Spleen (tissue), 7 donors: ENCODE measurements around the gene SIGLECL1.

Experiments used
- POLR2A ChIP-seq, 3 donors: fragments of 450-650 bp; IDR thresholded peaks; one replicate each; pipeline ENCODE4 v1.5.1; 2017; ENCODE audit warnings: antibody characterized with exemption in 3 of 3, mild to moderate bottlenecking in 1 of 3
- POLR2AphosphoS5 ChIP-seq, 3 donors: sonication (generic); formaldehyde crosslinking; IDR thresholded peaks; one replicate each; pipeline ENCODE4 v1.5.1; 2017; ENCODE audit warnings: antibody characterized with exemption in 3 of 3
- TF ChIP-seq, protein P1 (sequence below), 11 experiments: fragments of 200-600 bp in 7 of 11; fragments of 450-650 bp in 4 of 11; sonication (generic) in 4 of 11; IDR thresholded peaks in 8 of 11; conservative IDR thresholded peaks in 3 of 11; 1 replicate in 7 of 11; 2 replicates in 4 of 11; pipeline versions ENCODE4 v1.4.0 to v1.8.0; 2016 to 2021; ENCODE audit warnings: antibody characterized with exemption in 11 of 11, inconsistent platforms in 4 of 11, mild to moderate bottlenecking in 1 of 11
- donor health status: DM: no; HTN: no; CAD: no; lungs with moderate emphysema.
- donor health status: DM: no; HTN: no; CAD: no.
- donor health status: DM: no; HTN: no; CAD: no.

DNA sequence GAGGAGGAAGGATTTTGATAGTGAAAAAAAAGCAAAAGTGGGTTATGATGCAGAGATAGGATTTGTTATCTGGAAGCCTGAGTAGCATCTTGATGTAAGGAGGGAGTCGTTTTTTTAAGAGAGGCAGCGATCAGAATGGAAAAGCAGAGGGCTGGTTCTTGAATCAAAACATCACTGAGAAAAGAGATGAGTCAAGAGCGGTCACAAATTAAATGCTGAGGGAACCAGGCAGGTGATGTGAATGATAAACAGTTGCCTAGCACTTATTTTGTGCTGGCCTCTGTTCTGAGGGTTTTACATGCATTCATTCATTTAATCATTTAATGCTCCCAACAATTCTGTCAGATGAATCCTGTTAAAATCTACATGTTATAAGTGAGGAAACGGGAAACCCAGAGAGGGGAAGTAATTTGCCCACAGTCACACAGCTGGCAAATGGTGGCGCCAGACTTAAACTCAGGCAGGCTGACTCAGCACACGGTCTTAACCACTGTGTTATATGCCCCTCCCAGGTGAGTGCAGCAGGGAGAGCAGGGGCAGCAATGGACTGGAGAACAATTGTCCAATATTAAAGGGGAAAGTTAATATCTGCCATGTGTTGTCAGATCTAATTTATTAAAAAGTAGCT lies 21.4 kb downstream of the SIGLECL1 start:
- TF ChIP-seq, protein P1, sequence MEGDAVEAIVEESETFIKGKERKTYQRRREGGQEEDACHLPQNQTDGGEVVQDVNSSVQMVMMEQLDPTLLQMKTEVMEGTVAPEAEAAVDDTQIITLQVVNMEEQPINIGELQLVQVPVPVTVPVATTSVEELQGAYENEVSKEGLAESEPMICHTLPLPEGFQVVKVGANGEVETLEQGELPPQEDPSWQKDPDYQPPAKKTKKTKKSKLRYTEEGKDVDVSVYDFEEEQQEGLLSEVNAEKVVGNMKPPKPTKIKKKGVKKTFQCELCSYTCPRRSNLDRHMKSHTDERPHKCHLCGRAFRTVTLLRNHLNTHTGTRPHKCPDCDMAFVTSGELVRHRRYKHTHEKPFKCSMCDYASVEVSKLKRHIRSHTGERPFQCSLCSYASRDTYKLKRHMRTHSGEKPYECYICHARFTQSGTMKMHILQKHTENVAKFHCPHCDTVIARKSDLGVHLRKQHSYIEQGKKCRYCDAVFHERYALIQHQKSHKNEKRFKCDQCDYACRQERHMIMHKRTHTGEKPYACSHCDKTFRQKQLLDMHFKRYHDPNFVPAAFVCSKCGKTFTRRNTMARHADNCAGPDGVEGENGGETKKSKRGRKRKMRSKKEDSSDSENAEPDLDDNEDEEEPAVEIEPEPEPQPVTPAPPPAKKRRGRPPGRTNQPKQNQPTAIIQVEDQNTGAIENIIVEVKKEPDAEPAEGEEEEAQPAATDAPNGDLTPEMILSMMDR (IDR thresholded peaks at IDR 0.05 in 8 of 11, conservative IDR thresholded peaks at IDR 0.05 in 3 of 11): no peak
- TF ChIP-seq POLR2A (IDR thresholded peaks at IDR 0.05) (no peak), POLR2AphosphoS5 (IDR thresholded peaks at IDR 0.05) (no peak)
